HG02970 (cell line): ENCODE measurements around the gene TUBGCP2.

Experiments
- ATAC-seq: cut with Tn5 transposase; IDR thresholded peaks from one replicate; pipeline ENCODE4 v1.9.1; 2021; ENCODE audit warnings: mild to moderate bottlenecking, moderate library complexity, moderate number of reproducible peaks; ENCODE audit not compliant: unreplicated experiment, low FRiP score

Gene TUBGCP2

GRCh38 chr10:133342942-133343341 is 34.3 kb upstream of the TUBGCP2 start:
- no peak for ATAC-seq

- ATAC-seq: no peak
Measured at GRCh38 chr10:133341983-133342382, 33.3 kb upstream of the TUBGCP2 start.

GRCh38 chr10:133339708-133340380 is 31.2 kb upstream of the TUBGCP2 start:
- no peak for ATAC-seq

- ATAC-seq: no peak
Measured at GRCh38 chr10:133338080-133339071, 29.7 kb upstream of the TUBGCP2 start.

- ATAC-seq: no peak
Measured at GRCh38 chr10:133337370-133337725, 28.7 kb upstream of the TUBGCP2 start.

- no peak for ATAC-seq
Measured at GRCh38 chr10:133336577-133337369, 28.1 kb upstream of the TUBGCP2 start, which contains the start of gene CALY. Gene CALY, minus strand, starts transcription at chr10:133336896. Its CDS starts 7,907 bp downstream, at chr10:133328989.

- no peak for ATAC-seq
Measured at GRCh38 chr10:133336118-133336576, 27.5 kb upstream of the TUBGCP2 start.

GRCh38 chr10:133335246-133336117 is 26.8 kb upstream of the TUBGCP2 start:
- no peak for ATAC-seq

GRCh38 chr10:133334503-133335245 is 26.0 kb upstream of the TUBGCP2 start:
- no peak for ATAC-seq

GRCh38 chr10:133332936-133333699 is 24.4 kb upstream of the TUBGCP2 start:
- ATAC-seq: no peak

GRCh38 chr10:133329491-133330202 is 21.0 kb upstream of the TUBGCP2 start:
- no peak for ATAC-seq

- no peak for ATAC-seq
Measured at GRCh38 chr10:133328358-133329343, 20.0 kb upstream of the TUBGCP2 start.

- no peak for ATAC-seq
Measured at GRCh38 chr10:133327651-133328357, 19.1 kb upstream of the TUBGCP2 start.

- no peak for ATAC-seq
Measured at GRCh38 chr10:133326745-133327650, 18.3 kb upstream of the TUBGCP2 start.

GRCh38 chr10:133326223-133326551 is 17.5 kb upstream of the TUBGCP2 start:
- ATAC-seq: no peak
